ENCODE measurements around the gene CA10. TPM values are rescaled to one million over a fixed set of nuclear protein-coding genes. Genes with fewer than 3 reads are reported as not detected.

CA10 gene
- polyA plus RNA-seq, 4 donors, result 8.4 to 17.2 (median 10.2) TPM

GRCh38 chr17:51661403-51661802 lies 497.1 kb downstream of the CA10 start:
- no peak for DNase-seq (ENCODE audit: low read depth in 4 of 4, low spot score in 2 of 4)

DNA sequence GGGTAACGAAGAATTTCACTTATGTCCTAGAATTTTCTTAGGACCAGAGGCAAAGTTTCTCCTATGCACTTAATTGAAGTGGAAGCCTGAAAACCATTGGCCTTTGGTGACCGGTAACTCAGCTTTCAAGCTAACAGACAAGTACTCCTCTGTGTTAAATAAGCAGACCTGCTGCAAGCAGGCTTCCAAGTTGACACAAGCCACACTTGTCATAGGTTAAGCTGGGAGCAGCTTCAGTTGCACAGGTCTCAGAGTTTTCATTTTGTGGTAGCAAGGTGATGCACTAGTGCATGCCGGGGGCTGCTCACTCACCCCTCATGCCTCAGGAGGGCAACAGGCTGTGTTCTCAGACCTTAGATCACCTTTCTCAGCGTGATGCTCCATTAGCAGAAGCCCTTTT lies 498.2 kb downstream of the CA10 start:
- no peak for DNase-seq (ENCODE audit: low read depth in 4 of 4, low spot score in 2 of 4)

DNA sequence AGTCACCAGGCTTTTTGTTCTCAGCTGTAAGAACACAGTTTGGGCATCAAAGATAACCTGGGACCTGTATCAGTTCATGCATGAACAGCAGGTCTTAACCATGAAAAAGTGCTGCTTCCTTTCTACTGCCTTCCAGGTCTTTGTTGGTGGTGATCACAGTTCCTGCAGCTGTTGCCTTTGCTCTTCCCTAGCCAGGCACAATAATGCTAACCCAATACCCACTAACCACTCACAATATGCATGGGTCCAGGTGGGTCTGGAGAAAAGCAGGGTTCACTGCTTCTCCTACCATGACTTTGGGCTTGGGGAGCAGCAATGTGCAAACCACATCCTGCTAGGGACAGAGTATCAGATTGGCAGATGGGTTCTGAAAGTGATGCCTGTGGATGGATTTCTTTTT lies 501.3 kb downstream of the CA10 start:
- no peak for DNase-seq (ENCODE audit: low read depth in 4 of 4, low spot score in 2 of 4)

DNA sequence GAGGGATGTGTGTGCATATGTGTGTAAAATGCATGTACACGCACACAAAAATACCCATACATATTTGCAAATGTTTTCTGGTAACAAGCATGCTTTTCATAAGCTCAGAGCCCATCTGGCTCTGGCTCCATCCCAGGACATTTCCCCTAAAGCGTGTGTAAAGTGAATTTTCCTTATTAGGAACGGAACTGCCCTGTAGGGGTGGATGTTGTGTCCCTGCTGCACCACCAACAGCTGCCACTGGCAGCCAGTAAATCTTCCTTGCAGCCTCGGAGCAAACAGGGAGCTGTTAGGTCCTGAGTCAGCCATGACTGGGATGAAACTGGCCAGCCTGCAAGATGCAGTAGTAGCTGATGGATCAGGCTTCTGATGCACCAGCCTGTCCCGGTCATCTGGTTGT lies 504.6 kb downstream of the CA10 start:
- peak in 2 of 4 donors; percentile 3 to 12 for DNase-seq (ENCODE audit: low read depth in 4 of 4, low spot score in 2 of 4)

GRCh38 chr17:51652529-51652928 lies 506.0 kb downstream of the CA10 start:
- no peak for DNase-seq (ENCODE audit: low read depth in 4 of 4, low spot score in 2 of 4)

DNA sequence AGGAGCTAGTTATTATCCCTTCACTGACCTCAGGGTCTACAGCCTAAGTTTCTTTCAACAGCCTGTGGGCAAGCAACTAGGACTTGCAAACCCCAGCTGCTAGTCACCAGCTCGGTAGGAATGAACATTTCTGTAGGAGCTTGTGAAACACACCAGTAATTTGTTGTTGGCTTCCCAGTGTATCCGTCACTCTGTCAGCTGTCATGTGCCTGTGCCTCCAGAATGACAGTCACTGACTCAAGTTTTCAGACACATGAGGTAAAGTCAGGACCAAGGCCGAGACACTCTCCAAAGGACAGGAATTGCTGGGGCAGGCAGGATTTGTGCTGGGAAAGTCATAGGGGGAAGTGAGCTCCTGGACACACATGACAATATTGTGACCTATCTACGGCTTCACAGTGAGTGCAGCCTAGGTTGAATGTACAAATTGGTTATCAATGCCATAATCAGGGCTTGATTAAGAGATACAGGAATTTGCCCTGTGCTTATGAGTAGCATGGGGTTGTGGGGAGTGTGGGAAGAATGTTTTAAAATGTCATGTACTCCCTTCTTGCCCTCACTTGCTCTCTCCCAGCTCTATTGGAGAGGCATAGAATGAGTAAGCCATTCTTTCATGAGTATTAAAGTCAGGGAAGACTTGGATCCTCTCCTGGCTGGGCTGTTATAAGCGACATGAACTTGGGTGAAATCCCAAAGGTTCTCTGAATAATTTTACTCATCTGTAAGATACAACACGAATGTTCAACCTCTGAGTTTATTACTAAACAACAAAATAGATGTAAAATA lies 506.8 kb downstream of the CA10 start:
- DNase-seq (ENCODE audit: low read depth in 4 of 4, low spot score in 2 of 4), result no peak

GRCh38 chr17:51650772-51651171 lies 507.7 kb downstream of the CA10 start:
- DNase-seq (ENCODE audit: low read depth in 4 of 4, low spot score in 2 of 4), result no peak

DNA sequence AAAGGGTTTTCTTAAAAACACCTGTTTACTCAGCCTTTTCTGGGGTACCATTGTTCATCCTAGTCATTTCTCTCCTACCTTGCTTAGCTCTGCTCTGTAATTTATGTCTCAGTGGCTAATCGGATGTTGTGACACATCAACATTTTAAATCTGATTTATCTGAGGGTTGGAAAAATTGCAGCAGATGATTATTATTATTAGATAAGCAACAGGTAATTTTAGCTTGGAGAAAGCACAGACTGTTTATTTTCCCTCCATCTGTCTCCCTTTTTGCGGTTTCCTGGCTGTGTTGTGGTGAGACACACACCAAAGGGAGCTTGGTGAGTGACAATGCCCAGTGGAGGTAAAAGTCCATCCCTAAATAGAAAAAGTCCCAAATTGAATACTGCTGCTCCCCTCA lies 508.3 kb downstream of the CA10 start:
- no peak for DNase-seq (ENCODE audit: low read depth in 4 of 4, low spot score in 2 of 4)

- DNase-seq (ENCODE audit: low read depth in 4 of 4, low spot score in 2 of 4), result no peak
Measured at GRCh38 chr17:51647826-51648225, 510.7 kb downstream of the CA10 start.

- no peak for DNase-seq (ENCODE audit: low read depth in 4 of 4, low spot score in 2 of 4)
Measured at GRCh38 chr17:51647067-51647466, 511.4 kb downstream of the CA10 start.

DNA sequence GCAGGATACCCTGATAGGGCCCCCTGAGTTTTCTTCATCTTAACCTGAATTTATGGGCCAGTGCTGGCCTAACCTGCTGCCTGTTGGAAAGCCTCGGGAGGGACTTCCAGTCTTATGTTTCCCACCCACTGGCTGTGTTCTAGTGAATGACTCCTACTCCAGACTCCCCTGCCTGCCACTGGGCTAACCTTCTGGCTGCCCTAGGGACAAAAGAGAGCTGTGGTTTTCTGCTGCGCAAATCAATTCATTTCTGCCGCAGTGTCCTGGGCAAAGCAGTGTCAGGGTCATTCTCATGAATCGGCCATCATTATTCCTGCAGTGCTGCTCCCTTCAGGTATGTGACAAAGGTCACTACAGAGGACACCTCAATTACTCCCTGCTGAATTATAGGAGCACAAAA lies 512.0 kb downstream of the CA10 start:
- no peak for DNase-seq (ENCODE audit: low read depth in 4 of 4, low spot score in 2 of 4)

- DNase-seq (ENCODE audit: low read depth in 4 of 4, low spot score in 2 of 4), result no peak
Measured at GRCh38 chr17:51645056-51645455, 513.5 kb downstream of the CA10 start.

GRCh38 chr17:51643702-51644490 lies 514.6 kb downstream of the CA10 start:
- no peak for DNase-seq (ENCODE audit: low read depth in 4 of 4, low spot score in 2 of 4)

DNA sequence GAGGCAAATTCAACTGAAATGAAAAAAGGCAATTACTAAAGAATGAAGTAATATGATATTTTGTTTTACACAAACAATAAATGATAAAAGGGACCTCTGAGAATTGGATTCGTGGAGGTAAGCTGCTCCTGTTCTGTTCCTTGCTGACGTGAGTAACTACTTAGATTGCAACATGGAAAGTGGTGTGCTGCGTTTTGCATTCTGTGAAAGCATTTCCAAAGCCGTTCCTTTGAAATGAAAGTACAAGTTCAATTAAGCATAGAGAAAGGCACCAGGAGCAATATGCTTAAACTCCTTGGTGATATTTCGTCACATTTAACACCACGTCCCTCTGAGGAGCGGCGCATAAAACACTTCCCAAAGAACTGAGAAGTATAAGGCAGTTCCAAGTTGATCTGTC lies 516.5 kb downstream of the CA10 start:
- DNase-seq (ENCODE audit: low read depth in 4 of 4, low spot score in 2 of 4), result no peak

DNA sequence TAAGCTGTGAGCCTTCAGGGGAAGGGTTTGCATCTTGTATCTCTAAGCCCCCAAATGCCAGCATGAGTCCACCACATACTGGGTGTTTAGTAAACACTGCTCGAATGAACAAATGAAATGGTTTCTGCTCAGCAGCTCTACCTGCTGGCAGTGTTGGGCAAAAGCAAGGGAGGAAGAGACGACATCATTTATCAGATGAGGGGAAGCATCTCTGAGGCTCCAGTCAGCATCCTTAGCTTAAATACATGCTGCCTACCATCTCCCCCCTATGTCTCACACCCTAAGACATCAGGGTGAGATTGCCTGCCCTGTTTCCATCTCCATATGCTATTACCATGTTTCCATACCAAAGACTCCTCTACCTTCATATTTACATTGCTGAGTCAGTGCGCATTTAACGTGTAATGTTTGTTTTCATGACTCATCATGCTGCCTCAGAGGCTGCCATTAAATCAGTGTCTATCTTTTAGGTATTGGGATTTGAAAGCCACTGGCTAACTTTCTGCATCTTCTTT lies 518.3 kb downstream of the CA10 start:
- DNase-seq (ENCODE audit: low read depth in 4 of 4, low spot score in 2 of 4), result no peak

- no peak for DNase-seq (ENCODE audit: low read depth in 4 of 4, low spot score in 2 of 4)
Measured at GRCh38 chr17:51638971-51639370, 519.5 kb downstream of the CA10 start.

DNA sequence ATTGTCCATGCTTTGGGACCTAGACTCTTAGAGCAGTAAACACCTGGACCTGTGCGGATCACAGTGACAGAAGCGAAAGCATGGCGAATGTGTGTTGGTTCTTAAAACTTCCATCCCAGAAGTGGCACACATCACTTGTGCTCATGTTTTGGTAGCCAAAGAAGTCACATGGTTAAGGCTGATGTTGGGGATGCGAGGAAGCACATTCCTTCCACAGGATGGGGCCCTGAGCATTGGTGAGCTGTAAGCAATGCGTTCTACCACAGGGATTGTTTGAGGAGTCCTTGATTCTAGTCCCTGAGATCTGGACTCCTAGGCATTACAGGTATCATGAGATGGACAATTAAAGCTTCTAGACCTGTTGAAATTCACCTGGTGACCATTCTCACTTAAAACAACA lies 522.2 kb downstream of the CA10 start:
- no peak for DNase-seq (ENCODE audit: low read depth in 4 of 4, low spot score in 2 of 4)

DNA sequence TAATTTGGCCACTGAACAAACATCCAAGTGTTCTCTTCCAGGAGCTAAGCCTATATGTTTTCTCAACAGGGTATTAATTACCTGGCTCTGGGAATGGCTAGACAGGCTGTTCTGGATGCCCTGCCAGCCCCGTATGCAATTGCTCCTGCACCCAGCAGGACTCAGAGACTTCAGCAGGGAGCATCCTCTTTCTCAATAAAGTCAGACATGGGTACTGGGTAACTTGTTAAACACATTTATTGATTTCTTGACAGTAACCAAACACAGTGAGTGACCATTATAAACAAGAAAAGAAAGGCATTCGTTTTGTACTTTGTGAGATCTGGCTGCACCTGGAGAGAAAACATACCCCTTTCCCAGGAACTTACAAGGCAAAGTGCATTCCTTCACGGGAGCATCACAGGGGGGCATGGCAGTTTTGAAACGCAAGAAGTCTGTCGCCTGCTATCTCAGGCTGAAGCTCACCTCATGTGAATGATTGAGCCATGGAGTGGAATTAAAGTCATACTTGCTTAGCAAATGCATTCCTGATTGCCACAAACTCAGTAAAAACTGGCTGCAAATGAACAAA lies 528.3 kb downstream of the CA10 start:
- DNase-seq (ENCODE audit: low read depth in 4 of 4, low spot score in 2 of 4), result no peak

DNA sequence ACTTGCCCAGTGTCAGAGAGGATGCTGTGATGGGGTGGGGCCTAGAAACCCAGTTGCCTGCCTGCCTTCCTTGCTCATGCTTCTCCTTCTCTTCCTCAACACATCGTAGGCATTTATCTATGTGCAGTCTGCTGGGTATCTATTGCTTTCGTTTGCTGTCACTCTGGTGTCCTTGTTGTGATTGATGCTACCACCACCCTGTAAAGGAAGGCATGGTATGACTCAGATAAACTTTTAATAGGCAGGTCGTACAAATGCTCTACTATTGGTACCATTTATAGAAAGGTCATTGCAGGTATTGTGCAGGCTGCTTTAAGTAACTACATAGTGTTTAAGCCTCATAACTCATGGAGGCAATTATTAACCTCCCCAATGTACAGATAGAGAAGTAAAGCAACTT lies 529.3 kb downstream of the CA10 start:
- no peak for DNase-seq (ENCODE audit: low read depth in 4 of 4, low spot score in 2 of 4)

GRCh38 chr17:51627779-51628178 lies 530.7 kb downstream of the CA10 start:
- DNase-seq (ENCODE audit: low read depth in 4 of 4, low spot score in 2 of 4), result no peak

DNA sequence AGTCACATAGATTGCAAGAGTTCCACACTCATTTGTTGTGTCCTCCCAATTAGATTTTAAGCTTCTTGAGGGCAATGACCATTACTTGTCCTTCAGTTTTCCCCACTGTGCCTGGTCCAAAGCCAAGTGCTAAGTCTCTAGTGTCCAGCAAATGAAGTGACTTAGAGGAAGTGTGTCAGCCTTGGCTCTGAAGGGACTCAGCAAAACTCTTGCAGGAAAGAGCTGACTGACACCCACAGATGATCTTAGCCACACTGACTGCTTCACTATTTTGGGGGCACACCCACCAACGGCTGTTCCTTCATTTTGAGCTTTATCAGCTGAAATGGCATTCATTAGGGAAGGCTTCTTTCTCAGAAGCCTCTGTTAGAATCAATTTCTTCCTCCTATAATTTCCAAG lies 540.0 kb downstream of the CA10 start:
- DNase-seq (ENCODE audit: low read depth in 4 of 4, low spot score in 2 of 4), result no peak

DNA sequence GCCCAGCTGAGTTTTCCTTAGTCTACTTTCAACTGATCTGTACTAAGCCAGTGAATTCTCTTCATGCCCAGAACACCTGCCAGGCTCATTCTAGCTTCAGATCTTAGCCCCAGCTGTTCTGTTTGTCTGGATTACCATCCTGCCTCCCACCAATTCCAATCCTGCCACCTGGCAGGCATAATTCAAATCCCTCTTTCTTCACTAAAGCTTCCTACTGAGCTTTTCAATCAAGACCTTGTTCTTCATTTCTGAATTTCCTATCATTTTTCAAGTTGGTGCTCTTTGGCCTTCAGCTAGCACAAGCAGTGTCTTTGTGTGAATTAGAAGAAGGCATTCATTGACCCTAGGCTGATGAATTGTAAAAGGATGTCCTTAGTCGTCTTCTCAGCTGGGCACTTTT lies 540.5 kb downstream of the CA10 start:
- DNase-seq (ENCODE audit: low read depth in 4 of 4, low spot score in 2 of 4), result no peak

All from left renal cortex interstitium (tissue), 4 donors.